ENCODE results near the gene ANKRD9.

GRCh38 chr14:102530828-102531478 is 21.4 kb upstream of the ANKRD9 start:
- TF ChIP-seq POLR2A (IDR thresholded peaks at IDR 0.05), result no peak
- TF ChIP-seq CTCF (IDR thresholded peaks at IDR 0.05), result no peak

All from uterus (tissue), 2 donors.